B cell (primary cell): ENCODE data around the gene CKM.

Experiments
- CTCF ChIP-seq: fragments of 200-600 bp; IDR thresholded peaks from one replicate; pipeline ENCODE4 v1.8.0; 2022; ENCODE audit warnings: antibody characterized with exemption, mild to moderate bottlenecking
- EZH2 ChIP-seq: IDR thresholded peaks from 2 replicates; pipeline ENCODE4 v1.6.1; 2012; ENCODE audit warnings: borderline replicate concordance, low read depth, mild to moderate bottlenecking, moderate library complexity, low read length; ENCODE audit not compliant: insufficient read depth, poor library complexity, severe bottlenecking

GRCh38 chr19:45275370-45275971 lies 47.2 kb downstream of the CKM start:
- no peak for TF ChIP-seq CTCF
- TF ChIP-seq EZH2 = no peak
